Activated CD4-positive, CD25-positive, alpha-beta regulatory T cell treated with anti-CD3 and anti-CD28 coated beads, Interleukin-2, amount 50 U/mL, for 24 hours (primary cell): Measurements from ENCODE around the gene SOX4.

Experiments
- ATAC-seq, 2 donors: fragments of 150-1000 bp; cut with Tn5 transposase; one replicate each; pipeline ENCODE4 v1.10.0; 2021; ENCODE audit warnings: mild to moderate bottlenecking in 1 of 2, moderate library complexity in 1 of 2

SOX4 gene

DNA sequence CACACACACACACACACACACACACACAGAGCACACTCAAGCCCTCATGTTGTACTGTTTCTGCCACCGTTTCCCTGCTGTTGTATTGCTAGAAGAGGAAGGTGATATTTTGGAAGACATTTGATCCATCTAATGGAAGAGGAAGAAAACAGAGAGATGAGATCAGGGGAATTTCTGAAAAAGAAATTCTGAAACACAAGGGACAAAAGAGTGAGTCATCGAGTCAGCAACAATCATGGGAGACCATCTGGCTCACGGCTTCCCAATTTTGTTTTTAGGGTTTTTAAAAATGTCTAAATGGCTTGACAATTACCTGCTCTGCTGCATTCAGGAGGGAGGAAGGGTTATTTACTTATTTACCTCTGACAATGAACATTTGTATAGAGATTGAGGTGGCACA is 22.0 kb downstream of the SOX4 start:
- no peak for ATAC-seq

DNA sequence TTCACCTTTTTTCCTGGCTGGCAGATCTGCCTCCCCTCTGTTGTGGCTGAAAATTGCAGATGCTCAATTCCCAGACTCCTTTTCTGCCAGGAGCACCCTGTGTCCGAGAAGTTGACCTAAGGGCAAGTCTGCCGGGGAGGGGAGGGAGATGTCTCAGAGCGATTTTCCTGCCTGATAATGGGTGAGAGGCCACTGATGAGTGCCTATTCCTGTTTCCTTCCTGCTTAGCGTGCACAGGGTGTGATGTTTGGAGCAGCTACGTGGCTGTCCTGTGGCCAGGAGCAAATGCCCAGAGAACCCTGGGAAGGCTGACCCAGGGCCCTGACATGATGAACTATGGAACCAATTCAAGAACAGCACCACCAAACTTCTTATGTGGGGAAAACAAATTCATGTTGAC is 22.5 kb downstream of the SOX4 start:
- ATAC-seq = no peak

DNA sequence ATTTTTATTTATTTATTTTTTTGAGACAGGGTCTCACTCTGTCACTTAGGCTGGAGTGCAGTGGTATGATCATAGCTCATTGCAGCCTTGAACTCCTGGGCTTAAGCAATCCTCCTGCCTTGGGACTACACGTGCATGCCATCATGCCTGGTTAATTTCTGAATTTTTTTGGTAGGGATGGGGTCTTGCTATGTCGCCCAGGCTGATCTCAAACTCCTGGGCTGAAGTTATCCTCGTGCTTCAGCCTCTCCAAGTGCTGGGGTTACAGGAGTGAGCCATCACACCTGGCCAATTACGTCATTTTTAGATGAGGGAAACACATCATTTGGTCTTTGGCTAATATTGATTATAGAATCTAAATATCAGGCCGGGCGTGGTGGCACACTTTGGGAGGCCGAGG is 32.1 kb downstream of the SOX4 start:
- ATAC-seq = no peak

DNA sequence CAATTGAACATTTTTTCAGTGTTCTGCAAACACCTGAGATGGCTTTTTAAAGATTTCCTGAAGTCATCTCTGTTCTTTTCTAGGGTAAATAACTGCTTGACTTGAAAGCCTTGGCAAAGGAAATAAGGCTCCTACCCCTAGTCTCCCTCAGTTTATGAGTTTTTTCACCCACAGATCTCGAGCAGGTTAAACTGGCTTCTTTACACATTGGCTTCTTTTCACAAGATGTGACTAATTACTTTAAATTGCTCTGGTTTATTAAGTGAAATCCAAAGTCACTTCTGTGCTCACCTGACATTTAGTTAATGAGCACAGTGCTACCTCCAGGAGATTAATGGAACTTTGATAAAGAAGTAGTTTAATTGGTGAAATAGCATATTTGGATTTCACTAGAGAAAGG is 33.2 kb downstream of the SOX4 start:
- ATAC-seq = no peak

DNA sequence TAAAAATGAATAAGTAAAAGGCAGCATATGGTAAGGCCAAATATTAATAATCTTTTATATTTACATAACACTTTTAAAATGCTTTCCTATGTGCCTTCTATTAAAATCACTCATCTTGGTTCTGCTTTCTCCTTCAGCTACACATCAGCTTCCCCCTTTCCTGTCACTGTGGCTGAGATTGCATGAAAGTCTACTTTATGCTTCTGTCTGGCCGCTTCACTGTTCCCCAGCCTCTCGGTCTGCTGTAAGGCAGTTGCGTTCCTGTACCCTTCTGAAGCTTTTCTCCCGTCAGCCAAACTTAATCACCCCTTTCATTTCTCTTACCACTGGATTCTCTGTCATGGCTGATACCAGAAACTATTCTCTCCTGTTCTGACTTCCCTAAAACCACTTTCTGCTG is 34.6 kb downstream of the SOX4 start:
- no peak for ATAC-seq

DNA sequence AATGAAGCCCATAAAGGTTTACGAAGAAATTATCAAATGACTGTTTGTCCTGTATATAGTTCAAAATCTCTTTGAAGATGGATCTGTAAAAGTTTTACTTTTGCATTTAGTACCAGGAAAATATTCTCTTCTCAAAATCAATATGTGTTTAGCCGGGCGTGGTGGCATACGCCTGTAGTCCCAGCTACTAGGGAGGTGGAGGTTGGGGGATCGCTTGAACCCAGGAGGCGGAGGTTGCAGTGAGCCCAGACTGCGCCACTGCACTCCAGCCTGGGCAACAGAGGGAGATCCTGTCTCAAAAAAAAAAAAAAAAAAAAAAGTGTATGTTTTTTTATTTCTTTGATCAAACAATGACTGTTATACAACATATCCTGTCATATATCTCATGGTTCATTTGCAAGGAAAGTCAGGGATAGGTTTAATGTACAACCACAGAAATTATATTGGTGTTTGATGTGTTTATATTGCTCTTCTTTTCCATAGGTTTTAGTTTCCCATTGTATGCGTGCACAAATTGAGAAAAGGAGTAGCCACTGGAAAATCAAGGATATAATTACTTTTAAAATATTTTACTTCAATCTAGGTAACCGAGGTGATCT is 40.1 kb downstream of the SOX4 start:
- no peak for ATAC-seq

DNA sequence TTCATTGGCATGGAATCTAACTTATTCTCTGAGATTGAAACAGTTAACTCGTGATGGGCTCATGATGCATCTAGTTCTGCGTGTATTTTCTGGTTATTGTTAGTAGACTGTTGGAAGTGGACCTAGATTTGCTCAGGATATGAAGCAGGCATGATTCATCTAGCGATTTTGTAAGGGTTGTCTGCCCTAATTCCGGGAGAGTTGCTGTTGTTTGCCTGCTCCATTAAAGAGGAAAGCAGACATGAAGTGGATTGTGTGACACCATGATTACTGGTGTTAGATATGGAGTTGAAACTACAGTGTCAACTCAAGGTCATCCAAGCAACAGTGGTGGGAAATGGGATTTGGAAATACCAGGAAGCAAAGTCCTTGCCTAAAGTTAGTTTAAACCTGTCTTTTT is 41.0 kb downstream of the SOX4 start:
- ATAC-seq = no peak

DNA sequence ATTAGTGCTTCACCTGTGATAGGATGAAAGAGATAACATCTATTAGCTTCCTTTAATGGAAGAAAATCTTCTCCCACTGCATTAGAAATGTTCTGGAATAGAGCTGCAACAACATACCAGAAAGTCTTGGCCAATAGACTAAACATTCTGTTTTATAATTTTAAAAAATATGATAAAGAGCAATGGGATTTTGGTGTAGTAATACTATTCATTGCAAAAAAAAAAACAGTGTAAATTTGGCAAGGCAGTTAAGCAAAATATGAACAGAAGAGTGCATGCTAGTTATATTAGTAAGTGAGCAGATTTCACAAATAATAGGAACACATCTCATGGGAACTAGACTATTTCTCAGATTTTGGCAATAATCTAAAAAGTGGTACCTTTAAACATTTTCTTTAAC is 43.3 kb downstream of the SOX4 start:
- ATAC-seq = no peak

DNA sequence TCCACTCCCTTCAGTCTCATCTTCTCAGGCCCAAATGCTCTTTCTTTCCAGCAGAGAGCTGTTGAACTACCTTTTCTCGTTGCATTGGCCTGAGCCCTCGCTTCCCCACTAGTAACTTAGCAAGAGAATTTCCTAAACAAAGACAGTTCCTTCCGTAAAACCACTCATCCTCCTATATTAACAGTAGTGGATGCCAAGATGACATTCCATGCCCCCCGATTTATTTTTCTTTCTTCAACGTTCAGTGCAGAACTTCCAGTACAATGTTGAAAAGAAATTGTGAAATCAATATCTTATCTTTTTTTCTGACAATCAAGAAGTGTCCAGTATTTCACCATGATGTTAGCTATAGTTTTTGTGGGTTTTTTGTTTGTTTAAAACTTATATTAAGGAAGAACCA is 45.8 kb downstream of the SOX4 start:
- ATAC-seq = no peak
